Activated CD4-positive, CD25-positive, alpha-beta regulatory T cell treated with anti-CD3 and anti-CD28 coated beads, Interleukin-2, amount 50 U/mL, for 16 hours (primary cell): ENCODE data around the gene DMD.

Source experiments
- DNase-seq: peaks from one replicate; pipeline ENCODE4 v3.0.0-alpha.2; 2020; ENCODE audit warnings: low read depth, low spot score

The DMD gene

DNA sequence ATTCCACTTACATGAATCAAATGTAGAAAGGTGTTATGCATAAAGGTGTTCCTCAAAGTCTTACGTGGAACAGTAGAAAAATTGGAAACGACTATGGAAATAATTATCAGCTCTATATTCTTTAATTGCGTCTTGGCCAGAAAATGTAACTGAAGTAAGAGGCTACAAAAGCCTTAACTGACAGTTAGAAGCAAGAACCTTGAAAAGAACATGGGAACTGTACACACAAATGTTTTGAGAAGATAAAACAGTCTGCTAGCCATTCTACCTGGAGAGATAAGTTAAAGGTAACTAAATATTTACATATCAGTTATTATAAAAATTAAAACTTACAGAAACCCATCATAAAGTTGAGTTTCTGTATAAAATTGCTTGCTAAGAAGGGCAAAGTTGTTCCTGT lies 1967.5 kb downstream of the DMD start:
- DNase-seq: no peak

DNA sequence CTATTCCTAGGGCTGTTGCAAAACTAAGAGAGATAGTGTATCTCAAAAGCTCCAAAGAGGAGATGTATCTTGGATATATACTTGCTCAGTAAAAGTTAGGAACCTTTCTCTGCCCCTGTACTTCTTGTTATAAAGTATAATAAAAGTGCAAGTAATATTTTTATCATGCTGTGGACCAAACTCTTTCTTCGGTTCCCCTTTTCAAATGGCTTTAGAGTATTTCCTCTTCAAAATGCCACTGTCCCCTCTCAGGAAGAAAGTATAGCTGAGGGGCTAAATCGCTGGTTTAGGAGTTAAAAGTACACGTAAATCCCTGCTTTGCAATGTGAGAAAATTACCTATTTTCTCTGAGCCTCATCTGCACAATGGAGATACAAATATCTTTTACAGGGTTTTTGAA lies 1970.4 kb downstream of the DMD start:
- no peak for DNase-seq

GRCh38 chrX:31237189-31237588 lies 1974.2 kb downstream of the DMD start:
- no peak for DNase-seq

DNA sequence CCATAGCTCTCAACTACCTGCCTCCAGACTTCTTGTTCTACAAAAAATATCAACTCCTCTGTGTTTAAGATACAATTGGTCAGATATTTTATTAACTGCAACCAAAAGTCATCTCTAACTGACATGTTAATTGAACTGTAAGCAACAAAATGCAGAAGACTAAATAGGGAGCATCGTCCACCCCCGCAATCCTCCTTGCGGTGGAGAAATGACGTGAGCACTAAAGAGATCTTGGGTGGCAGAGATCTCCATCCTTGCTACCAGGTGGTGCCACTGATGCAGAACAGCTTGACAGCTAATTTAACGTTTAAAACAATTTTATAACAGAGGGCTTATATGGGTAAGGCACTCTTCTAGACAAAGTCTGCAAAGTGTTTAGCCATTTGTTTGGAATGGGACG lies 1975.1 kb downstream of the DMD start:
- DNase-seq: no peak

DNA sequence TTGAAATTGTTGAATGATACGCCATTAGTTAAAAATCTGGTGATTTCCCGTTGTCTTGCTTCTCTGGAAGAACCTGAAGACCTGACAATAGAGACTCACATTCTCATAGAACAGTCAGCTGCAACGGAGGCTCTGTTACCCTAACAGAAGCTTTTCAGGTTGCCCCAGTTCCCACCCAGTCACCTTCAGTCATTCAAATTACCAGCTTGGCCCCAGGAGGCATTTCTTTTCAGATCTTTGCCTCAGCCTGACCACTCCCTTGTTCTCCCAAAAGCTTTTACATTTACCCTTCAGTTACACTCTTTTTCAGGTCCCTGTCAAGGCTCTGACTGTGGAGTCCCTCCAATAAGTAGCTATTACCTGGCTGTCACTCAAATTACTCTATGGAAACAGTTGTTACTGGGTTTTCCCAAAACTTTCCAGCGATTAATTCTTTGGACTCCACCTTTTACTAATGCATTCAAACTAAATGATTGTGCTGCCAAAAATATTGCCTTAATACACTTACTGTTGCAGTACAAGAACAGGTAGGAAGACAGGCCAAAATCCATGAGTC lies 1977.3 kb downstream of the DMD start:
- DNase-seq: no peak

DNA sequence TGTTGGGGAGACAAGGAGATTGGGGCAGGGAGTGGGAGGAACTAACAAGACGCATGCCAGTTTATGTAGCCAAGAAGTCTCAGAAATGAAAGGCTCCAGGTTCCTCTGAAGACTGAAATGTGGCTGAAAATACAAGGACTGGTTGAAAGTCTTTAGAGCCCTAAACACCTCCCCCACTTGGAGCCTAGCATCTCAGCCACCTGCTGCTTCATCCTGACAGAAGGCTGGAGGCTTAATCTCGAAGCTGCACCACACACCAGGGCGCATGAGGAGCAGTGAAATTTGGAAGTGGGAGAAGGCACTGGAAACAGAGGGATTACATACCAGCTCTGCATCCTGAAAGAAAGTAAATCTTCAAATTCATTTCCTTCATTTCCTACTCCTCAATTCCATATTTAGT lies 1978.8 kb downstream of the DMD start:
- DNase-seq: no peak

- DNase-seq: no peak
These were observed 1982.4 kb downstream of the DMD start for GRCh38 chrX:31228909-31229308.

DNA sequence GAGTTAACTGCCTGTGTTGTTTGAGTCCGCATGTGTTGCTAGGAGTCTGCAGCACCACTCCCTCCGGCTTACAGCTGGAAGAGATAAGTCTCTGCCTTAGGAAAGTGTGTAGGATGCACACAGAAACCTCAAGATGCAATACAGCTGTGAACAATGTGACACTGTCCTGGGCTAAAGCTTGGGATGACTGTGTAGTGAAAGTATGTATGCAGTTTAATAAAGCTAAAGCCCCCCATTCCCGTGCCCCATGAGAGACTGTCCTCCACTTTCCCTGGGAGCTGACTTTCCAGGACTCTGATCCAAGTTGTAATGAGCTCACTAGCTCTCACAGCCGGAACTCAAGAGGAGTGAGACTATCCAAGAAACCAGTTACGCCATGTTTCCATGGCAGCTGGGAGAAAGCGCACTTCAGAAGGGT lies 1982.9 kb downstream of the DMD start:
- no peak for DNase-seq

DNA sequence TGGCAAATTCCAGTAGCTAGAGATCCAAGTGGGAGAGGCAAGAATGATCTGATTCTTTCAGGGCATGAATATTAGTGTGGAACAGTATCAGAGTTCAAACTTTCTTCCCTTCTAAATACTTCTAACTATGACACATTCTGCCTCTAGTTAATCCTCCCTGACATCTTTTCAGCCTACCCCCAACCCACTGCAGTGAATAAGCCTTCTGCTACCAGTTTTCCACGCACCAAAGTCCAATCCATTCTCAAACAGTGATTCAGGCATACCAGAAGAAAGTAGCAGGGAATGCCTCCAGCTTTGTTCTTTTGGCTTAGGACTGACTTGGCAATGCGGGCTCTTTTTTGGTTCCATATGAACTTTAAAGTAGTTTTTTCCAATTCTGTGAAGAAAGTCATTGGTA lies 1984.1 kb downstream of the DMD start:
- DNase-seq: no peak

- DNase-seq: no peak
These were observed 1985.5 kb downstream of the DMD start for GRCh38 chrX:31225819-31226218.

GRCh38 chrX:31224381-31225012 lies 1986.9 kb downstream of the DMD start:
- no peak for DNase-seq

DNA sequence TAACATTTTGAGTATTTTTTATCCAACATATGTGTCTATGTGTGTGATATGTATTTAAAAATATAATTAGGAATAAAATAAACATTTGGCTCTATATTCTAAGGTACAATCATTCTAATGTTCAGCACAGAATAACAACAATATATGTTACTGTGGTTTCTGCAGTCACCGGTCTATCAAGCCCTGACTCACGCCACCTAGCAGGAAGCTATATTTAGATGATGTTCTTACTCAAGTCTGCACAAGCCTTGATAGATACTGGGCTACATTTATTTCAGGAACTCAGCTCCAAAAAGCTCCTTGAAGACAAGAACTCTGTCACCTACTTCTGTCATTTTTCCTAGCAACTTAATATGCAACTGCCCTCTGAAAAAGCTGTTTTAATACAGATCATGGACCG lies 1987.5 kb downstream of the DMD start:
- no peak for DNase-seq

GRCh38 chrX:31222946-31223345 lies 1988.4 kb downstream of the DMD start:
- DNase-seq: no peak

- DNase-seq: no peak
These were observed 1992.2 kb downstream of the DMD start for GRCh38 chrX:31219174-31219573.

DNA sequence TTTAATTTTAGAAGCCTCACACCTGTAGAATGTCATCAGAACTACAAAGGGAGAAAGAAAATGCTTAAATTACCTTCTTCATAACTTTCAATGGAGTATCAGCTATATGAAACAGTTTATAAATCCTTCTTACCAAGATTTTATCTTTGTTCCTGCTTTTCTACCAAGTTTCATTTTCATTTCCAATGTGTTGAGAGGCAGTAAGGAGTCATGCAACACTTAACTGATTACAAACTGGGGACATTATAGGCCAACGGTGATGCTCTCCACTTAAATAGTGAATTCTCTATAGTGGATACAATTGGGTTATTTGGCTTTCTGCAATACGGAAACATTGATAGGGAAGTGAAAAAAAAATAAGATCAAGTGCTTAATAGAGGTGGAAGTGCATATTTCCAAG lies 1994.3 kb downstream of the DMD start:
- no peak for DNase-seq

GRCh38 chrX:31215277-31215815 lies 1996.0 kb downstream of the DMD start:
- DNase-seq: no peak

DNA sequence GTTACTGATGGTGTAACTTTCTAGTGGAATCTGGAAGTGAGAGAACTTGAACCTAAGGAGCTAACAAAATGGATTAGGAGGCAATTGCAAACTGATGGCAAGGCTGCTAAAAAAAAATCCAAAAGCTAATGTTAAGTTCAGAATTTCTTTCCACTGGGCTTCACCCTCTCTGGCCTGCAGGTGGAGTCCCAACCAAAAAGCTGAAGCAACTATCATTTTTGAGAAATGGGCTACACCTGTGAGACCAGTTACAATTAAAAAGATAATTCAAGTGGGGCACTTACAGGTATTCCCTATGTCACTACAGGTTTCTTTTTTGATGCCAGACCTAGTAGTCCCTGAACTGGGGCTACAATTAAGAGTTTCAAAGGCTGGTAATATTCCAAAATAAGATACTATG lies 1997.4 kb downstream of the DMD start:
- no peak for DNase-seq

- no peak for DNase-seq
These were observed 1998.2 kb downstream of the DMD start for GRCh38 chrX:31212856-31213748.

DNA sequence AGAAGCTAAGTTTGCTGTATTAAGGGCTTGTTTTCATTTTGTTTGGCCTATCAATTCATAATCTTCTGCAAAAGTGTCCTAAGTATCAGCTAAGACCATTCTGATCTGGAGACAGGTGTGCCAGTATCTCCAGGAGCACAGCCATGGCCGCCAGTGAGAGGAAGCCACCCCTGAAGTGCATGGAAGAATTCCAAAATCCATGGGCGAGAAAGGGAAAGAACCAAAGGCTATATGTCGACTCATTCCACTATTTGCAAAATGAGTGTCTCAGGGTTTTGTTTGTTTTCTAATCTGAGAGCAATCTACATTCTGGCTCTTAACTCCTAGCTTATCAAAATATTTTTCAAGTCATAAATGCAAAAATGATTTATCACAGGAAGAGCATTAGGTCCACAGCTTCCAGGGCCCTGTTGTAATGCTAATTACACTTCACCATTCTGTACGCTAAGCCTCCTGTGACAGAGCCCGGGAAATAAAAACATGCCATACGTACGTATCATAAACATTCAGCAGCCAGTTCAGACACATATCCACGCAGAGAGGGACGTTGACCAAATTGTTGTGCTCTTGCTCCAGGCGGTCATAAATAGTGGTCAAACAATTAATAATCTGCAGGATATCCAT lies 2002.2 kb downstream of the DMD start:
- DNase-seq: no peak

DNA sequence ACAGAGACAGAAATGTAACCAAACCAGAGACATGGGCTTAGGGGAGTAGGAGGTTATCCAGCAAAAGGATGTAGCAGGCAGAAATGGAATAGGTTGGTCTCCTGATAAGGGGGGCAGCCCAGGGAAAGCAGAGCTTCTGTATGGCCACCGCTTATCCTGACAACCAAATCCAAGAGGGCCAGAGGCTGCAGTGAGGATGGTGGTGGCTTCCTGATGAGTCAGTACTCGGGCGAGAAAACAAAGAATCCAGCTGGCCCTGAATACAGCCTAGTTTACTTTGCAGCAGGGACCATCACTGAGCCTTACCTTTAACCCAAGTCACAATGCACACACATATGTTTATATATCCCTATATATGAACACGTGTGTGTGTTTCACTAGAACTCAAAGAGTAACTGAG lies 2009.8 kb downstream of the DMD start:
- no peak for DNase-seq

- DNase-seq: no peak
These were observed 2010.9 kb downstream of the DMD start for GRCh38 chrX:31200430-31200829.

DNA sequence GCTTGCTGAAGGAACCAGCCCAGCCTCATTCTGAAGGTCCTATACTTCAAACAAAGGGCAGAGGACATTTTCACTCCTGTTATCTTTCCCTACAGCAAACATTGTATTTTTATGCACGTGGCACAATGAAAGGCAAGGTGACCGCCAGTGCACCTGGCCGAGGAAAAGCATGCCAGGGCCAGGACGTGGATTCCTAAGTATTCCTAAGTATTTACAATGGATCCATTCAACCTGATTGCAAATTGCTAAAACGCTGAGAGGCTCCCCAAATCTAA lies 2011.6 kb downstream of the DMD start:
- no peak for DNase-seq
